H1 (cell line): ENCODE data around the gene SURF2. TPM values are rescaled to one million over a fixed set of nuclear protein-coding genes. Genes with fewer than 3 reads are reported as not detected.

Experiments used
- BACH1 ChIP-seq: IDR thresholded peaks from 2 replicates; pipeline ENCODE4 v1.6.1; 2012; ENCODE audit warnings: low read length, improper control_type of control experiment
- BCL11A ChIP-seq, 2 experiments: IDR thresholded peaks; one replicate each; pipeline ENCODE4 v1.6.1; 2011; ENCODE audit warnings: low read depth in 2 of 2, low read length in 2 of 2, mild to moderate bottlenecking in 2 of 2
- CTBP2 ChIP-seq: IDR thresholded peaks from 2 replicates; pipeline ENCODE4 v1.7.0; 2011; ENCODE audit warnings: borderline replicate concordance, mild to moderate bottlenecking, moderate library complexity, mixed read lengths, low read length; ENCODE audit not compliant: insufficient read depth, insufficient read length
- GTF2F1 ChIP-seq: IDR thresholded peaks from 2 replicates; pipeline ENCODE4 v1.6.1; 2012; ENCODE audit warnings: low read depth, low read length, improper control_type of control experiment, borderline replicate concordance
- PHF8 ChIP-seq: fragments of 200-600 bp; sonication (generic); conservative IDR thresholded peaks from 2 replicates; pipeline ENCODE4 v1.7.1; 2012; ENCODE audit warnings: low read depth, mild to moderate bottlenecking, inconsistent platforms, low read length, moderate library complexity
- RAD21 ChIP-seq, 2 experiments: IDR thresholded peaks in 1 of 2; conservative IDR thresholded peaks in 1 of 2; 2 replicates each; pipeline ENCODE4 v1.6.1; 2011; ENCODE audit warnings: low read depth in 2 of 2, low read length in 2 of 2, improper control_type of control experiment in 1 of 2, inconsistent platforms in 1 of 2, mild to moderate bottlenecking in 1 of 2, moderate library complexity in 1 of 2
- RBBP5 ChIP-seq: IDR thresholded peaks from 2 replicates; pipeline ENCODE4 v1.7.1; 2012; ENCODE audit warnings: low read depth, mild to moderate bottlenecking, inconsistent platforms, low read length, moderate library complexity, borderline replicate concordance
- RXRA ChIP-seq: IDR thresholded peaks from 2 replicates; pipeline ENCODE4 v1.6.1; 2011; ENCODE audit warnings: low read depth, mild to moderate bottlenecking, low read length, moderate library complexity; ENCODE audit not compliant: insufficient read depth
- SIN3A ChIP-seq, 2 experiments: IDR thresholded peaks in 1 of 2; conservative IDR thresholded peaks in 1 of 2; 2 replicates each; pipeline ENCODE4 v1.6.1; 2011 to 2012; ENCODE audit warnings: low read length in 2 of 2, improper control_type of control experiment in 1 of 2, low read depth in 1 of 2, mild to moderate bottlenecking in 1 of 2
- TBP ChIP-seq: IDR thresholded peaks from 2 replicates; pipeline ENCODE4 v1.6.1; 2011; ENCODE audit warnings: low read depth, low read length, improper control_type of control experiment
- polyA plus RNA-seq, 7 experiments: library from polyadenylated mRNA; depleted of rRNA in 3 of 7; stranded (reverse) in 5 of 7; unstranded in 2 of 7; fragments of >200 nt in 5 of 7; fragments of 200-250 nt in 2 of 7; gene quantifications; 1 replicate in 5 of 7; 2 replicates in 1 of 7; 4 replicates in 1 of 7; pipeline versions ENCODE4 v1.2.1 to v1.2.3, GENCODE V29; 2011 to 2013; ENCODE audit warnings: missing spikeins in 2 of 7, mixed read lengths in 2 of 7
- total RNA-seq: library from RNA; stranded (reverse); fragmentation: NEBNext Ultra II Directional; extraction: Animal tissue kit (Norgen Biotek cat#: 25700); gene quantifications from 2 replicates; pipeline ENCODE4 v1.2.1, GENCODE V29; 2021
- TF ChIP-seq, protein P1 (sequence below): fragments of 300-600 bp; sonication (generic); IDR thresholded peaks from 2 replicates; pipeline ENCODE4 v1.7.1; 2012; ENCODE audit warnings: low read length, moderate library complexity, mild to moderate bottlenecking, inconsistent platforms; ENCODE audit not compliant: insufficient replicate concordance

SURF2 gene
- total and polyA plus RNA-seq, 2 of the 8 experiments (the other 6 are each of a cell fraction or from before 2014, with no cell fraction given), result 36.6 to 37.7 TPM

GRCh38 chr9:133334161-133334560, 22.2 kb upstream of the SURF2 start (continued):
- TF ChIP-seq, protein P1, sequence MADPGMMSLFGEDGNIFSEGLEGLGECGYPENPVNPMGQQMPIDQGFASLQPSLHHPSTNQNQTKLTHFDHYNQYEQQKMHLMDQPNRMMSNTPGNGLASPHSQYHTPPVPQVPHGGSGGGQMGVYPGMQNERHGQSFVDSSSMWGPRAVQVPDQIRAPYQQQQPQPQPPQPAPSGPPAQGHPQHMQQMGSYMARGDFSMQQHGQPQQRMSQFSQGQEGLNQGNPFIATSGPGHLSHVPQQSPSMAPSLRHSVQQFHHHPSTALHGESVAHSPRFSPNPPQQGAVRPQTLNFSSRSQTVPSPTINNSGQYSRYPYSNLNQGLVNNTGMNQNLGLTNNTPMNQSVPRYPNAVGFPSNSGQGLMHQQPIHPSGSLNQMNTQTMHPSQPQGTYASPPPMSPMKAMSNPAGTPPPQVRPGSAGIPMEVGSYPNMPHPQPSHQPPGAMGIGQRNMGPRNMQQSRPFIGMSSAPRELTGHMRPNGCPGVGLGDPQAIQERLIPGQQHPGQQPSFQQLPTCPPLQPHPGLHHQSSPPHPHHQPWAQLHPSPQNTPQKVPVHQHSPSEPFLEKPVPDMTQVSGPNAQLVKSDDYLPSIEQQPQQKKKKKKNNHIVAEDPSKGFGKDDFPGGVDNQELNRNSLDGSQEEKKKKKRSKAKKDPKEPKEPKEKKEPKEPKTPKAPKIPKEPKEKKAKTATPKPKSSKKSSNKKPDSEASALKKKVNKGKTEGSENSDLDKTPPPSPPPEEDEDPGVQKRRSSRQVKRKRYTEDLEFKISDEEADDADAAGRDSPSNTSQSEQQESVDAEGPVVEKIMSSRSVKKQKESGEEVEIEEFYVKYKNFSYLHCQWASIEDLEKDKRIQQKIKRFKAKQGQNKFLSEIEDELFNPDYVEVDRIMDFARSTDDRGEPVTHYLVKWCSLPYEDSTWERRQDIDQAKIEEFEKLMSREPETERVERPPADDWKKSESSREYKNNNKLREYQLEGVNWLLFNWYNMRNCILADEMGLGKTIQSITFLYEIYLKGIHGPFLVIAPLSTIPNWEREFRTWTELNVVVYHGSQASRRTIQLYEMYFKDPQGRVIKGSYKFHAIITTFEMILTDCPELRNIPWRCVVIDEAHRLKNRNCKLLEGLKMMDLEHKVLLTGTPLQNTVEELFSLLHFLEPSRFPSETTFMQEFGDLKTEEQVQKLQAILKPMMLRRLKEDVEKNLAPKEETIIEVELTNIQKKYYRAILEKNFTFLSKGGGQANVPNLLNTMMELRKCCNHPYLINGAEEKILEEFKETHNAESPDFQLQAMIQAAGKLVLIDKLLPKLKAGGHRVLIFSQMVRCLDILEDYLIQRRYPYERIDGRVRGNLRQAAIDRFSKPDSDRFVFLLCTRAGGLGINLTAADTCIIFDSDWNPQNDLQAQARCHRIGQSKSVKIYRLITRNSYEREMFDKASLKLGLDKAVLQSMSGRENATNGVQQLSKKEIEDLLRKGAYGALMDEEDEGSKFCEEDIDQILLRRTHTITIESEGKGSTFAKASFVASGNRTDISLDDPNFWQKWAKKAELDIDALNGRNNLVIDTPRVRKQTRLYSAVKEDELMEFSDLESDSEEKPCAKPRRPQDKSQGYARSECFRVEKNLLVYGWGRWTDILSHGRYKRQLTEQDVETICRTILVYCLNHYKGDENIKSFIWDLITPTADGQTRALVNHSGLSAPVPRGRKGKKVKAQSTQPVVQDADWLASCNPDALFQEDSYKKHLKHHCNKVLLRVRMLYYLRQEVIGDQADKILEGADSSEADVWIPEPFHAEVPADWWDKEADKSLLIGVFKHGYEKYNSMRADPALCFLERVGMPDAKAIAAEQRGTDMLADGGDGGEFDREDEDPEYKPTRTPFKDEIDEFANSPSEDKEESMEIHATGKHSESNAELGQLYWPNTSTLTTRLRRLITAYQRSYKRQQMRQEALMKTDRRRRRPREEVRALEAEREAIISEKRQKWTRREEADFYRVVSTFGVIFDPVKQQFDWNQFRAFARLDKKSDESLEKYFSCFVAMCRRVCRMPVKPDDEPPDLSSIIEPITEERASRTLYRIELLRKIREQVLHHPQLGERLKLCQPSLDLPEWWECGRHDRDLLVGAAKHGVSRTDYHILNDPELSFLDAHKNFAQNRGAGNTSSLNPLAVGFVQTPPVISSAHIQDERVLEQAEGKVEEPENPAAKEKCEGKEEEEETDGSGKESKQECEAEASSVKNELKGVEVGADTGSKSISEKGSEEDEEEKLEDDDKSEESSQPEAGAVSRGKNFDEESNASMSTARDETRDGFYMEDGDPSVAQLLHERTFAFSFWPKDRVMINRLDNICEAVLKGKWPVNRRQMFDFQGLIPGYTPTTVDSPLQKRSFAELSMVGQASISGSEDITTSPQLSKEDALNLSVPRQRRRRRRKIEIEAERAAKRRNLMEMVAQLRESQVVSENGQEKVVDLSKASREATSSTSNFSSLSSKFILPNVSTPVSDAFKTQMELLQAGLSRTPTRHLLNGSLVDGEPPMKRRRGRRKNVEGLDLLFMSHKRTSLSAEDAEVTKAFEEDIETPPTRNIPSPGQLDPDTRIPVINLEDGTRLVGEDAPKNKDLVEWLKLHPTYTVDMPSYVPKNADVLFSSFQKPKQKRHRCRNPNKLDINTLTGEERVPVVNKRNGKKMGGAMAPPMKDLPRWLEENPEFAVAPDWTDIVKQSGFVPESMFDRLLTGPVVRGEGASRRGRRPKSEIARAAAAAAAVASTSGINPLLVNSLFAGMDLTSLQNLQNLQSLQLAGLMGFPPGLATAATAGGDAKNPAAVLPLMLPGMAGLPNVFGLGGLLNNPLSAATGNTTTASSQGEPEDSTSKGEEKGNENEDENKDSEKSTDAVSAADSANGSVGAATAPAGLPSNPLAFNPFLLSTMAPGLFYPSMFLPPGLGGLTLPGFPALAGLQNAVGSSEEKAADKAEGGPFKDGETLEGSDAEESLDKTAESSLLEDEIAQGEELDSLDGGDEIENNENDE, result no peak
- TF ChIP-seq SIN3A (conservative IDR thresholded peaks at IDR 0.05 in 1 of 2, IDR thresholded peaks at IDR 0.05 in 1 of 2; ENCODE audit: low read depth in 1 of 2, low read length in 2 of 2), result no peak
- TF ChIP-seq RBBP5, result no peak
- TF ChIP-seq PHF8, result no peak
- TF ChIP-seq BACH1, result no peak
- TF ChIP-seq TBP, result no peak
- no peak for TF ChIP-seq RAD21 (IDR thresholded peaks at IDR 0.05 in 1 of 2, conservative IDR thresholded peaks at IDR 0.05 in 1 of 2; ENCODE audit: low read depth in 2 of 2, low read length in 2 of 2)
- no peak for TF ChIP-seq CTBP2
- TF ChIP-seq GTF2F1, result no peak
- TF ChIP-seq BCL11A (IDR thresholded peaks at IDR 0.05; ENCODE audit: low read depth in 2 of 2, low read length in 2 of 2), result no peak
- no peak for TF ChIP-seq RXRA
